Stomach (tissue), 4 donors: Measurements from ENCODE around the gene POR.

Experiments
- POLR2A ChIP-seq, 4 donors: fragments of 450-650 bp; IDR thresholded peaks; one replicate each; pipeline ENCODE4 v1.6.1; 2016; ENCODE audit warnings: antibody characterized with exemption in 4 of 4, control low read depth in 2 of 4, mild to moderate bottlenecking in 1 of 4, moderate library complexity in 1 of 4
- POLR2AphosphoS5 ChIP-seq, 3 donors: sonication (generic); formaldehyde crosslinking; IDR thresholded peaks; one replicate each; pipeline ENCODE4 v1.6.1; 2016; ENCODE audit warnings: antibody characterized with exemption in 3 of 3
- TF ChIP-seq, protein P1 (sequence below), 7 experiments: fragments of 450-650 bp in 4 of 7; fragments of 200-600 bp in 3 of 7; sonication (generic) in 3 of 7; IDR thresholded peaks; one replicate each; pipeline ENCODE4 v1.5.1; 2016 to 2019; ENCODE audit warnings: antibody characterized with exemption in 7 of 7, control low read depth in 2 of 7, mild to moderate bottlenecking in 1 of 7

DNA sequence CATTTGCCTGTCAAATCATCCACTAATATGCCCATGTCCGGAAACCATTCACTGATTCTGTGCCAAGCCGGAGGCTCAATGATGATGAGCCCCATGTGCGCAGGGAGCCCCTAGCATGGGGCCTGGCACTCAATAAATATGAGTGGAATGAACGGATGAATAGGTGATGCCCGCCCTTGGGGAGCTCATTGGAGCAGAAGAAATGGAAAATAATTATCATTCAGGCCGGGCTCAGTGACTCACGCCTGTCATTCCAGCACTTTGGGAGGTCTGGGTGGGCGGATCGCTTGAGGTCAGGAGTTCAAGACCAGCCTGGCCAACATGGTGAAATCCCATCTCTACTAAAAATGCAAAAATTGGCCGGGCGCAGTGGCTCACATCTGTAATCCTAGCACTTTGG lies 25.1 kb upstream of the POR start:
- TF ChIP-seq, protein P1, sequence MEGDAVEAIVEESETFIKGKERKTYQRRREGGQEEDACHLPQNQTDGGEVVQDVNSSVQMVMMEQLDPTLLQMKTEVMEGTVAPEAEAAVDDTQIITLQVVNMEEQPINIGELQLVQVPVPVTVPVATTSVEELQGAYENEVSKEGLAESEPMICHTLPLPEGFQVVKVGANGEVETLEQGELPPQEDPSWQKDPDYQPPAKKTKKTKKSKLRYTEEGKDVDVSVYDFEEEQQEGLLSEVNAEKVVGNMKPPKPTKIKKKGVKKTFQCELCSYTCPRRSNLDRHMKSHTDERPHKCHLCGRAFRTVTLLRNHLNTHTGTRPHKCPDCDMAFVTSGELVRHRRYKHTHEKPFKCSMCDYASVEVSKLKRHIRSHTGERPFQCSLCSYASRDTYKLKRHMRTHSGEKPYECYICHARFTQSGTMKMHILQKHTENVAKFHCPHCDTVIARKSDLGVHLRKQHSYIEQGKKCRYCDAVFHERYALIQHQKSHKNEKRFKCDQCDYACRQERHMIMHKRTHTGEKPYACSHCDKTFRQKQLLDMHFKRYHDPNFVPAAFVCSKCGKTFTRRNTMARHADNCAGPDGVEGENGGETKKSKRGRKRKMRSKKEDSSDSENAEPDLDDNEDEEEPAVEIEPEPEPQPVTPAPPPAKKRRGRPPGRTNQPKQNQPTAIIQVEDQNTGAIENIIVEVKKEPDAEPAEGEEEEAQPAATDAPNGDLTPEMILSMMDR (IDR thresholded peaks at IDR 0.05) = no peak
- TF ChIP-seq POLR2AphosphoS5 (IDR thresholded peaks at IDR 0.05) (no peak), POLR2A (IDR thresholded peaks at IDR 0.05) (no peak)
